Stomach (tissue), 9 donors: ENCODE results near the gene OBSCN. TPM values are rescaled to one million over a fixed set of nuclear protein-coding genes. Genes with fewer than 3 reads are reported as not detected.

Experiments used
- DNase-seq, 2 donors: peaks; one replicate each; pipeline versions ENCODE4 v3.0.0 to v3.0.0-alpha.2; 2013 to 2019
- H3K27ac ChIP-seq, 5 donors: fragments of 200-600 bp in 4 of 5; sonication (generic) in 4 of 5; one replicate each; pipeline ENCODE4 v1.5.1; 2013 to 2019; ENCODE audit warnings: mild to moderate bottlenecking in 1 of 5, moderate library complexity in 1 of 5
- H3K27me3 ChIP-seq, 3 donors: fragments of 200-600 bp; sonication (generic); one replicate each; pipeline ENCODE4 v1.5.1; 2017 to 2019; ENCODE audit warnings: mixed run types in 1 of 3
- H3K36me3 ChIP-seq, 4 donors: fragments of 200-600 bp; sonication (generic); 1 replicate in 3 of 4; 2 replicates in 1 of 4; pipeline ENCODE4 v1.5.1; 2016 to 2019
- H3K4me1 ChIP-seq, 4 donors: fragments of 200-600 bp; sonication (generic); one replicate each; pipeline ENCODE4 v1.5.1; 2016 to 2019
- H3K4me3 ChIP-seq, 4 donors: fragments of 200-600 bp; sonication (generic) in 3 of 4; one replicate each; pipeline ENCODE4 v1.5.1; 2016 to 2019; ENCODE audit warnings: mild to moderate bottlenecking in 1 of 4
- H3K9me3 ChIP-seq, 4 donors: fragments of 200-600 bp; sonication (generic); one replicate each; pipeline ENCODE4 v1.5.1; 2016 to 2019
- CTCF ChIP-seq, 7 experiments: fragments of 450-650 bp in 4 of 7; fragments of 200-600 bp in 3 of 7; sonication (generic) in 3 of 7; IDR thresholded peaks; one replicate each; pipeline ENCODE4 v1.5.1; 2016 to 2019; ENCODE audit warnings: antibody characterized with exemption in 7 of 7, control low read depth in 2 of 7, mild to moderate bottlenecking in 1 of 7
- EP300 ChIP-seq: sonication (generic); formaldehyde crosslinking; IDR thresholded peaks from one replicate; pipeline ENCODE4 v1.6.1; 2017; ENCODE audit warnings: antibody characterized with exemption
- POLR2A ChIP-seq, 4 donors: fragments of 450-650 bp; IDR thresholded peaks; one replicate each; pipeline ENCODE4 v1.6.1; 2016; ENCODE audit warnings: antibody characterized with exemption in 4 of 4, control low read depth in 2 of 4, mild to moderate bottlenecking in 1 of 4, moderate library complexity in 1 of 4
- POLR2AphosphoS5 ChIP-seq, 3 donors: sonication (generic); formaldehyde crosslinking; IDR thresholded peaks; one replicate each; pipeline ENCODE4 v1.6.1; 2016; ENCODE audit warnings: antibody characterized with exemption in 3 of 3
- WGBS, 5 donors: extraction: QIAGEN DNeasy Blood & Tissue Kit in 3 of 5; methylation state at CpG; one replicate each; pipeline versions ENCODE4 v1.1.5 to v1.1.7; 2013 to 2018; 5-methylcytosine and 5-hydroxymethylcytosine counted together
- intact Hi-C: fragments of 100-400 bp; cut with DNase I; formaldehyde crosslinking; loops from one replicate; pipeline ENCODE4 v1.15.1; 2023; ENCODE audit warnings: low total_unique reads
- polyA plus RNA-seq, 3 donors: library from polyadenylated mRNA; stranded (reverse); fragments of 200-250 nt; gene quantifications; one replicate each; pipeline ENCODE4 v1.2.3, GENCODE V29; 2013
- total RNA-seq, 5 donors: library from RNA; depleted of rRNA; stranded (reverse); fragments of >200 nt; gene quantifications; one replicate each; pipeline versions ENCODE4 v1.1.0 to v1.2.3, GENCODE V29; 2014 to 2016
- donor health status: healthy with polysubstance abuse.
- donor health status: Bipolar disorder and iron deficiency.
- donor health status: healthy.

OBSCN gene
- total and polyA plus RNA-seq, 8 donors, result 7.2 to 111 (median 24.7) TPM

- Histone ChIP-seq H3K27me3 (no peaks in the 10 kb centered on the region), H3K27ac (no peak overlapping the region), H3K4me3 (no peak overlapping the region), H3K36me3 (peaks cover 0 to 23% (median 5%) of the 10 kb centered on the region in 4 donors), H3K4me1 (peaks cover 11 to 23% (median 22%) of the 10 kb centered on the region in 4 donors), H3K9me3 (no peaks in the 10 kb centered on the region)
- TF ChIP-seq CTCF (IDR thresholded peaks at IDR 0.05) (no peak), EP300 (no peak), POLR2AphosphoS5 (IDR thresholded peaks at IDR 0.05) (no peak), POLR2A (IDR thresholded peaks at IDR 0.05) (no peak)
- 95 to 99% (median 97%) methylated on average over 18 to 22 of the region's 22 CpGs for WGBS, 5 donors
- DNase-seq, result peak in 1 of 2 donors; percentile 1
- intact Hi-C loops, result no loop called here
Measured at GRCh38 chr1:228272831-228273571, 65.2 kb downstream of the OBSCN start.

GRCh38 chr1:228273720-228274451, 66.0 kb downstream of the OBSCN start:
- no peak for TF ChIP-seq POLR2A (IDR thresholded peaks at IDR 0.05)
- TF ChIP-seq CTCF (IDR thresholded peaks at IDR 0.05), result no peak
- no peak for TF ChIP-seq EP300
- no peak for TF ChIP-seq POLR2AphosphoS5 (IDR thresholded peaks at IDR 0.05)
- no peak overlapping the region for H3K4me3 ChIP-seq
- intact Hi-C loops, result no loop called here
- no peak overlapping the region for H3K27ac ChIP-seq
- H3K36me3 ChIP-seq, result peaks cover 0 to 21% (median 7%) of the 10 kb centered on the region in 4 donors
- 94 to 99% (median 96%) methylated on average over 17 to 39 of the region's 39 CpGs for WGBS, 5 donors
- H3K9me3 ChIP-seq, result no peaks in the 10 kb centered on the region
- no peaks in the 10 kb centered on the region for H3K27me3 ChIP-seq
- H3K4me1 ChIP-seq, result peaks cover 11 to 23% (median 22%) of the 10 kb centered on the region in 4 donors
- DNase-seq, result peak in 1 of 2 donors; percentile 11

- 89 to 96% (median 94%) methylated on average over 17 to 25 of the region's 25 CpGs for WGBS, 5 donors
- H3K27me3 ChIP-seq, result no peaks in the 10 kb centered on the region
- peak overlapping the region in 3 of 4 donors; percentile 59 to 75 (median 65) for H3K4me3 ChIP-seq
- DNase-seq, result no peak
- peaks cover 0 to 24% (median 9%) of the 10 kb centered on the region in 4 donors for H3K36me3 ChIP-seq
- no peaks in the 10 kb centered on the region for H3K9me3 ChIP-seq
- H3K4me1 ChIP-seq, result peaks cover 11 to 23% (median 22%) of the 10 kb centered on the region in 4 donors
- H3K27ac ChIP-seq, result peak overlapping the region in 1 of 5 donors; percentile 82
- intact Hi-C loops, result no loop called here
- TF ChIP-seq POLR2AphosphoS5 (IDR thresholded peaks at IDR 0.05) (no peak), EP300 (no peak), CTCF (IDR thresholded peaks at IDR 0.05) (no peak), POLR2A (IDR thresholded peaks at IDR 0.05) (no peak)
Measured at GRCh38 chr1:228274452-228275178, 66.8 kb downstream of the OBSCN start.

GRCh38 chr1:228275179-228275429, 67.3 kb downstream of the OBSCN start:
- 63 to 77% (median 67%) methylated on average over 8 of the region's 8 CpGs for WGBS, 5 donors
- Histone ChIP-seq H3K9me3 (no peaks in the 10 kb centered on the region), H3K27ac (peak overlapping the region in 3 of 5 donors; percentile 67 to 82 (median 80)), H3K36me3 (peaks cover 0 to 29% (median 14%) of the 10 kb centered on the region in 4 donors), H3K4me3 (peak overlapping the region; percentile 59 to 75 (median 64)), H3K4me1 (peaks cover 11 to 23% (median 22%) of the 10 kb centered on the region in 4 donors), H3K27me3 (no peaks in the 10 kb centered on the region)
- intact Hi-C loops, result no loop called here
- TF ChIP-seq CTCF (IDR thresholded peaks at IDR 0.05) (no peak), POLR2A (IDR thresholded peaks at IDR 0.05) (no peak), EP300 (no peak), POLR2AphosphoS5 (IDR thresholded peaks at IDR 0.05) (no peak)
- DNase-seq, result no peak
